CD4-positive, alpha-beta T cell treated with Interleukin-17A for 1 hour (primary cell): Measurements from ENCODE around the gene PRSS1.

Experiments used
- DNase-seq: peaks from one replicate; pipeline ENCODE4 v3.0.0-alpha.2; 2020

The PRSS1 gene

GRCh38 chr7:142796501-142797390 lies 47.5 kb downstream of the PRSS1 start:
- DNase-seq, result peak; percentile 45

GRCh38 chr7:142797391-142798377 lies 48.4 kb downstream of the PRSS1 start:
- peak; percentile 65 for DNase-seq

- DNase-seq, result peak; percentile 76
Observed at GRCh38 chr7:142798451-142799436, 49.5 kb downstream of the PRSS1 start.

GRCh38 chr7:142799437-142799835 lies 50.2 kb downstream of the PRSS1 start:
- peak; percentile 41 for DNase-seq

- DNase-seq, result peak; percentile 72
Observed at GRCh38 chr7:142800088-142800487, 50.8 kb downstream of the PRSS1 start.

GRCh38 chr7:142800699-142801260 lies 51.5 kb downstream of the PRSS1 start:
- DNase-seq, result peak; percentile 31

GRCh38 chr7:142801601-142802295 lies 52.5 kb downstream of the PRSS1 start:
- DNase-seq, result peak; percentile 27

GRCh38 chr7:142802301-142802700 lies 53.0 kb downstream of the PRSS1 start:
- DNase-seq, result peak; percentile 13
